Central memory CD8-positive, alpha-beta T cell (primary cell): ENCODE results near the gene TLCD5.

Experiments used
- ATAC-seq: fragments of 150-1000 bp; cut with Tn5 transposase; replicated peaks from 2 replicates; pipeline ENCODE4 v1.10.0; 2022; ENCODE audit warnings: mild to moderate bottlenecking, moderate FRiP score, moderate number of reproducible peaks; ENCODE audit not compliant: poor library complexity, severe bottlenecking; ENCODE audit errors: extremely low read depth
- DNase-seq, 2 donors: peaks; one replicate each; pipeline ENCODE4 v3.0.0; 2021; ENCODE audit warnings: low spot score in 2 of 2
- H3K27ac Mint-ChIP-seq: one replicate; pipeline ENCODE4 v1.8.0; 2022; ENCODE audit warnings: low read depth, mild to moderate bottlenecking, moderate library complexity, mixed read lengths
- H3K27me3 Mint-ChIP-seq: one replicate; pipeline ENCODE4 v1.8.0; 2022; ENCODE audit warnings: mixed read lengths
- H3K36me3 Mint-ChIP-seq: one replicate; pipeline ENCODE4 v1.8.0; 2022; ENCODE audit warnings: mild to moderate bottlenecking, moderate library complexity, mixed read lengths; ENCODE audit not compliant: insufficient read depth
- H3K4me1 Mint-ChIP-seq: one replicate; pipeline ENCODE4 v1.8.0; 2022; ENCODE audit warnings: mixed read lengths
- H3K4me3 Mint-ChIP-seq: one replicate; pipeline ENCODE4 v1.8.0; 2022; ENCODE audit warnings: mild to moderate bottlenecking, moderate library complexity, mixed read lengths
- H3K9me3 Mint-ChIP-seq: one replicate; pipeline ENCODE4 v1.8.0; 2022; ENCODE audit warnings: mixed read lengths

The TLCD5 gene

DNA sequence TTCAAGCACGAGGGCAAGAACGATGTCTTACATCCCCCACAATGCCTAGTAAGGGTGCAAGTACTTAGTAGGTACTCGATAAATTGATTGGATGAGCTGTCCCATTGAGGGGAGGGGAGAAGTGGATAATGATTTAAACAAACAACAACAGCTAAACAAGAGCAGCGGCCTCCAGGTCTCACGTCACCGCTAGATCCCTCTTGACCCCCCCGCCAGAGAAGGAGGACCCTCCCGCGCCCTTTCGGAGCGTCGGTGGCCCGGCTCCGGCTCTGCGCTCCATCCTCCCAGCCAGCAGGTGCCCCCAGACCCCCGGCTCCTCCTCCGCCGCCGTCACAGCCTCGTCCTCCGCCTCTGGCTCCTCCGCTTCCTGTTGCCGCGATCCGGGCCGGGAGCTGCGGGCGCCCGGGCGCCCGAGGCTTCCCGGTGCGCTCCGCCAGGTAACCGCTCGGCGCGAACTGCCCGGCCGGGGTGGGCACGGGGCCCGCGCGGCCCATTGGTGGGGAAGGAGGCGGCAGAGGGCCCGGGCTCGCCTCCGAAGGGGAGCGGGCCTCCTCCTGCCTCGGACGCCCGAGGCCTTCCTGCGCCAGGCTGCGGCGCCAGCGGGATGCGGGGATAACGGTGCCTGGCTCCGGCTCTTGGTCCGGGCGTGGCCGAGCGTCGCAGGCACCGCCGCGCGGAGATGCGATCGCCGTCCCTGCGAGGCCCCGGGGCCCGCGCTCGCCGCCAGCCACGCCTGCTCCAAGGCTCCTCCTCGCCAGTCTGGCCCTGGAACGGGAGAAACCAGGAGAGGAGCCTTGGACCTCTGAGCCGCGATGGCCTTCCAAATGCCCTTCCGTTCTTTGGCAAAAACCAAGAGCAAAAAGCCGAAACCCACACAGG, at the start of gene TLCD5:
Gene TLCD5 (plus strand): TSS at position 368 of the 879 bp plus-strand sequence. CDS start 2,143 bp downstream, outside the sequence.
- ATAC-seq (no peak), DNase-seq (no peak)
- no peaks in the 10 kb centered on the region for H3K36me3 Mint-ChIP-seq
- peaks cover 21% of the 10 kb centered on the region for H3K4me1 Mint-ChIP-seq
- H3K27ac Mint-ChIP-seq: no peak within 1 kb of the TSS
- H3K27me3 Mint-ChIP-seq: peaks cover 79% of the 10 kb centered on the region
- peak within 1 kb of the TSS; percentile 64 for H3K4me3 Mint-ChIP-seq
- H3K9me3 Mint-ChIP-seq: no peaks in the 10 kb centered on the region

DNA sequence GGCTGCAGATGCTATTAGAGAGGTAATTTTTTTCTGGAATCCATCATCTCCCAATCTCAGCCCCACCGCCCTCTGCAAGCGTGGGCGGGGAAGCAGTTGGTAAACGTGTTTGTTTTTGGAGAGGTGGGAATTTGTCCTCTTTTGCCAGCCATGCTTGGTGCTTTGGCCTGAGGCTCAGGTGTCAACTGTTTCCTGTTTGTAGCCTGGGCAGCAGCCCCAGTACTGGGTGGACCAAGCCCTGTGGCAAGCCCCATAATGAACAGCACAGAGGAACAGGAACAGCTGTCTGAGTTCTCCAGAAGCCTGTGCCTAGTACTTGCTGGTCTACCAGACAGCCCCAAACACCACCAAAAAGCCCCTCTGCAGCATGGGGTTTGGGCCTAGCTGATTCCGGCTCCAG, 45.6 kb upstream of the TLCD5 start:
- H3K27me3 Mint-ChIP-seq: peaks cover 28% of the 10 kb centered on the region
- H3K27ac Mint-ChIP-seq: no peak overlapping the region
- ATAC-seq (no peak), DNase-seq (no peak)
- H3K9me3 Mint-ChIP-seq: no peaks in the 10 kb centered on the region
- H3K4me3 Mint-ChIP-seq: no peak overlapping the region
- H3K4me1 Mint-ChIP-seq: no peaks in the 10 kb centered on the region
- H3K36me3 Mint-ChIP-seq: peaks cover 2% of the 10 kb centered on the region

DNA sequence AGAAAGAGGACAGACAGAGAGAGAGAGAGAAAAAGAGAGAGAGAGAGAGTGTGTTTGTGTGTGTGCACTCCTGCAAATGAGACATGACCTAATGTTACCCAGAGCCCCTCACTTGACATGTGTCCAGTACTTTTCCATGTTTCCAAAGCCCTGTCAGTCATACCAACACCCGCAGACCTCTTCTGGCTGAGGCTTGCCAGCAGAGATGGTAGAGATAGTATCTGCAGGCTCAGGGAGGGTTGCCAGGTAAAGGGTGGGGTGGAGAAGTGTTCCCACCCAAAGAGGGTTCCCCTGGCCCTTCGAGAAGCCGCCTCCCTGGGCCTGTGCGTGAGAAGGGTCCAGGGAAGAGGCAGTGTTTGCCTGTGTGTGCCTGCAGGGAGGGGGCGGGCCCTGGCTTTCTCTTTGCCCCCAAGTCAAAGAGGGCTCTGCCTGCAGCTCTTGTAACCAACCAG, 44.5 kb upstream of the TLCD5 start:
- peaks cover 2% of the 10 kb centered on the region for H3K36me3 Mint-ChIP-seq
- ATAC-seq (no peak), DNase-seq (no peak)
- peaks cover 18% of the 10 kb centered on the region for H3K27me3 Mint-ChIP-seq
- H3K4me3 Mint-ChIP-seq: no peak overlapping the region
- H3K9me3 Mint-ChIP-seq: no peaks in the 10 kb centered on the region
- no peaks in the 10 kb centered on the region for H3K4me1 Mint-ChIP-seq
- H3K27ac Mint-ChIP-seq: no peak overlapping the region

DNA sequence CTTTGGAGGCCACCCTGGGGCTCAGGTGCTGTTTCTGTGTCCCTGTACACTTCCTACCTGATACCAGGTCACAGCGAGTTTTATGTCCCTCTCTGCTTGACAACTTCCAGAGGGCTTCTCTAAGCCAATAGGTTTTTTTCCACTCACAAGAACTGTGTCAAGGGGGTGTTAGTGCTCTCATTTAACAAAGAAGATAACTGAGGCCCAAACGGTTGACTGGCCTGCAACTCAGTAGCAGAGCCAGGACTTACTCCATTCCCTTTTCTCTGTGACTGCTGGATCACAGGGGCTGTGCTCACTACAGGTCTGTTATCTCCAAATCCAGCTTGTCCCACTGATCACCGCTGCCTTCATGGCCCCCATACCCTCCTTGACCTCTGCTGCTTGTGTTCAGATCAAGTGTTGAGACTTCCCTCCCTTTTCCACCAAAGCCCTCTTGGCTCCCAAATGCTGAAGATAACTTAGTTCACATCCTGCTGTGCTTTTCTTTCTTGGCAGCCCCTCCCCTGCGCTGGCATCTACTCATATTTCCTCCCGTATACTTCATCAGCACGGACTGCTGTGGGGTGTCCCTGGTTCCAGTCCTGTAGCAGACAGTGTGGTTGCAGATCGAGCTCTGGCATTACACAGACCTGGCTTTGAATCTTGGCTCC, 43.8 kb upstream of the TLCD5 start:
- peaks cover 20% of the 10 kb centered on the region for H3K27me3 Mint-ChIP-seq
- DNase-seq: no peak
- no peaks in the 10 kb centered on the region for H3K9me3 Mint-ChIP-seq

DNA sequence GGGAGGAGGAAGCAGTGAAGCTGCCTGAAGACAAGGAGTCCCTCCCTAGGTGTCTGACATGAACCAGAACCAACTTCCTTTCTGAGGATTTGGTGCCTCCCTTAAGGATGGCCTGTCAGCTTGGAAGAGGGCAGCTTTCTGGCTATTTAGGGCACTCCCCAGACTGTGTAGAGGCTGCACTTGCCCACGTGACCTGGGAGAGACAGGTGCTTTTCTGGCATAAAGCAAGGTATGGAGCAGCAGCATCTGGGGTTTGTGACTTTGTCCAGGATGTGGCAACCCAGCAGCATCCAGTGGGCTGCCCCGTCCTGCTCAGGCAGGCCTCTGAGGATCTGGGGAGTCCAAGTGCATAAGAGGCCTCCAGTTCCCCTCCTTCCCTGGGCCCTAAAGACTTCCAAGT, 42.0 kb upstream of the TLCD5 start:
- DNase-seq: no peak
- no peaks in the 10 kb centered on the region for H3K4me1 Mint-ChIP-seq
- H3K27ac Mint-ChIP-seq: no peak overlapping the region
- ATAC-seq: no peak
- peaks cover 39% of the 10 kb centered on the region for H3K27me3 Mint-ChIP-seq
- H3K36me3 Mint-ChIP-seq: no peaks in the 10 kb centered on the region
- no peak overlapping the region for H3K4me3 Mint-ChIP-seq
- no peaks in the 10 kb centered on the region for H3K9me3 Mint-ChIP-seq

More for the DNA sequence above, 43.8 kb upstream of the TLCD5 start:
- Mint-ChIP-seq H3K4me3 (no peak overlapping the region), H3K36me3 (no peaks in the 10 kb centered on the region), H3K4me1 (no peaks in the 10 kb centered on the region), H3K27ac (no peak overlapping the region)
- ATAC-seq: no peak

DNA sequence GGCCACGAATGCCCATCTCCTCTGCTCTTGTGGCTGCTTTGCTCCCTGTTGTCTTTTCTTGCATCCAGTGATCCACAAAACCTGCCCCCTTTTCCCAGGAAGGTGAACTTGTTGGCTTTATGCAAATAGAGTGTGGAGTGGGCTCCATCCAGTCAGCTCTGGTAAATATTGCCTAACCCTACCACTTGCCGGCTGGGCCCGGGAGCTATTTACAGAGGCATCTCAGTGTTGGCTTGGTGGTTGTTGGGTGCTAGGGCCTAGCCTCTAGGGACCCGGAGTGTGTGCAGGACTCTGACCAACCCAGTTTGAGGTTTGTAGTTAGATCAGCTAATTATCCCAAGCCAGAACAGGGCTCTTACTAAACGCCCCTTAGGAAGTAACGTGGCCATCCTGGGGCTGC, 40.8 kb upstream of the TLCD5 start:
- no peak overlapping the region for H3K4me3 Mint-ChIP-seq
- H3K4me1 Mint-ChIP-seq: no peaks in the 10 kb centered on the region
- DNase-seq: no peak
- ATAC-seq: no peak
- H3K27me3 Mint-ChIP-seq: peaks cover 45% of the 10 kb centered on the region
- H3K9me3 Mint-ChIP-seq: no peaks in the 10 kb centered on the region
- no peaks in the 10 kb centered on the region for H3K36me3 Mint-ChIP-seq
- H3K27ac Mint-ChIP-seq: no peak overlapping the region

DNA sequence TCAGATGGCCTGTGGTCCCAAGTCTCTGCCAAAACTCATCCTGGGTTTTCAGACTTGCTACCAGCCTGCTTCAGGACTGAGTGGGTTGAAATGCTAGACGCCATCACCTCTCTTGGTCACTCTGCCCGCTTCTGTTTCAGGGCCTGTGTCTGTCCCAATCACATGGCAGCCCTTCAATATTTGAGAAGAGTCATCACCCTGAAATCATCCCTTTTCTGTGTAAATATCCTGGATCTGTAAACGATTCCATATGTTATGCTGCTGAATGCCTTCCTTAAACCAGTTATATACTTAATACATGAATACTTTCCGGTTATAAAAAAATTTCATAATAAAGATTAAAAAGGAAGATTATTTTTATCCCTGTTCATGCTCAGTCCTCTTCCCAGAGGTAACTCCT, 39.8 kb upstream of the TLCD5 start:
- Mint-ChIP-seq H3K27me3 (peaks cover 55% of the 10 kb centered on the region), H3K36me3 (no peaks in the 10 kb centered on the region), H3K27ac (no peak overlapping the region), H3K4me1 (no peaks in the 10 kb centered on the region), H3K9me3 (no peaks in the 10 kb centered on the region), H3K4me3 (no peak overlapping the region)
- ATAC-seq (no peak), DNase-seq (no peak)

DNA sequence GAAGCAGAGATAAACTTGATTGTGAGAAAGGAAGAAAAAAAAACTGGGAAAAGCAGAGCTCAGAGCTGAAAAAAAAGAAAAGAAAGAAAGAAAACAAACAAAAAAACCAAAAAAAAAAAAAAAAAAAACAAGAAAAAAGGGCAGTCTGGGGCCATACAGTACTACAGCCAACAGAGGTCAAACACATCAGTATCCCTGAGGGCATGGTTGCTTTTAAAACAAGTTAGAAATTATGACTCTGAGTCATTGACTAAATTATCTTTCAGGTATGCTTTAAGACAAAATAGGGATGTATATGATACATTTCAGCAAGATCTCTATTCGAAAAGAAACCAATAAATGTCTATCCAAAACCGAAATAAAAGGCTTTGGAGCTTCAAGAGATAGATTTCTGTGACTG, 37.1 kb upstream of the TLCD5 start:
- no peak for ATAC-seq
- H3K4me3 Mint-ChIP-seq: no peak overlapping the region
- H3K27me3 Mint-ChIP-seq: peaks cover 60% of the 10 kb centered on the region
- no peak overlapping the region for H3K27ac Mint-ChIP-seq
- no peaks in the 10 kb centered on the region for H3K9me3 Mint-ChIP-seq
- no peak for DNase-seq
- H3K36me3 Mint-ChIP-seq: no peaks in the 10 kb centered on the region
- H3K4me1 Mint-ChIP-seq: no peaks in the 10 kb centered on the region

DNA sequence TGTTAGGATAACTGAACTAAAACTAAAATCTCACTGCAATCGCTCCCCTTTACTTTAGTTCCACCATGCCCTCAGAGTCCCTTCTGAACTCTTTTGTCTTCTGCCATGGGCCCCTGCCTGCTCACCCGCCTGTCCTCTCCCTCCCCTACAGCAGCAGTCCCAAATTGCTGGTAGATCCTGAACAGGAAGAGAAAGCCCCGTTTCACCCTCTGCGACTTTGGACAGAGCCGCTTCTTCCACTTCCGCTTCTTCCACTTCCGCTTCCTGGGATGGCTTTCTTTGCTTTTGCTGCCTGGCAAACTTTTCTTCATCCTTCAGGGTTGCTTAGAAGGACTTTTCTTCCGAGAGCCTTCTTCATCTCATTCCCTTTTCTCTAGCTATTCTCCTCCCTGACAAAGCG, 35.7 kb upstream of the TLCD5 start:
- Mint-ChIP-seq H3K27ac (no peak overlapping the region), H3K9me3 (no peaks in the 10 kb centered on the region), H3K27me3 (peaks cover 74% of the 10 kb centered on the region), H3K4me3 (no peak overlapping the region), H3K4me1 (no peaks in the 10 kb centered on the region), H3K36me3 (no peaks in the 10 kb centered on the region)
- DNase-seq (no peak), ATAC-seq (no peak)

DNA sequence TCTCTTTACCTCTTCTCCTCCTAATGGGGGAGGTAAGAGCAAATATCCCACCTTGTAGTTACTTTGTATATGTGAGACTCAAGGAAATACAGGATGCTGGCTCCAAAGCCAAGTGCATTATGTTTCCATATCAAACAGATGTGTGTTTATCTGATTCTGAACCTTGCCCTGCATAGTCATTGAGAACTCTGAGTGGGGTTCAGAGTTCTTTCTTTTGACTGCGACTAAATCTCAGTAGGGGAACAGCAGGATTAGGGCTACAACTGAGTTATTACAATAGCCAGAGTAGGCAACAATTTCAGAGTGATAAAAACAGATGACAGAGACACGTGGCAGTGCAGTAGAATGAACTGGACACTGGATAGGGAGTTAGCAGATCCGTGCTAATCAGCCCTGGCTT, 34.1 kb upstream of the TLCD5 start:
- no peaks in the 10 kb centered on the region for H3K36me3 Mint-ChIP-seq
- no peaks in the 10 kb centered on the region for H3K9me3 Mint-ChIP-seq
- H3K27ac Mint-ChIP-seq: no peak overlapping the region
- H3K27me3 Mint-ChIP-seq: peaks cover 89% of the 10 kb centered on the region
- DNase-seq (no peak), ATAC-seq (no peak)
- no peaks in the 10 kb centered on the region for H3K4me1 Mint-ChIP-seq
- H3K4me3 Mint-ChIP-seq: no peak overlapping the region

DNA sequence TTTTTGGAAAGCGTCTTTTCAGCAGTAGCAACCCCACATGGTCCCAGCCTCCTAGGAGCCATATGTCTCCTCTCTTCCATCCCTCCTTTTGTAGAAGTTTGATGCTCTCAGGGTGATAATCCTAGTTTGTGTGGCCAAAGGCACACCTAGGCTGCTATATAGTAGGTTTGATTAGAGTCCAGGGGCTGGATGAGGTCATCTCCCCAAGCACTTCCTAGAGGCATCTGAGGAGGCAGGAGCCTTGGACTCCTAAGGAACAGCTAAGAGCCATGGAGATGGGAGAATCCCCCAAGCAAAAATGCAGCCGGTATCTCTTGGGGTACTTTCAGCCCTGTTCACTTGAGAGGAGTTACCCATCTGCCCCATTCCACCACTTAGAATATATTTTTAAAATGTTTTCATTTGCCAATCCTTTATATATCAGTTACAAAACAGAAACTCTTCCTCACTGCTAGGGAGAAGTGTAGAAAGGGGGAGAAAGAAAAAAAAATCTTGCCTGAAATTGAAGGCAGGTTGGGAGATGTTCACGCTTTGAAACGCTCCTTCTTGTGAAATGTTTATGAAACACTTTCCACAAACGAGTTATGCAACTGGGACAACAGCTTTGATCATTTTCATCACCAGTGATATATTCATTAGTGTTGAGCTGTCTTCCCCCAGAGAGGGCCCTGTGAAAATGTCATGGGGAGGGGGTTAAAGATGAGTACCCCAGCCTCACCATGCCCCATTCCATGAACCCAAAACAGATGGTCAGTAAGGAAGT, 31.9 kb upstream of the TLCD5 start:
- Mint-ChIP-seq H3K4me1 (no peaks in the 10 kb centered on the region), H3K9me3 (no peaks in the 10 kb centered on the region), H3K27me3 (peaks cover 90% of the 10 kb centered on the region), H3K27ac (no peak overlapping the region), H3K36me3 (peaks cover 2% of the 10 kb centered on the region), H3K4me3 (no peak overlapping the region)
- ATAC-seq: no peak
- no peak for DNase-seq

DNA sequence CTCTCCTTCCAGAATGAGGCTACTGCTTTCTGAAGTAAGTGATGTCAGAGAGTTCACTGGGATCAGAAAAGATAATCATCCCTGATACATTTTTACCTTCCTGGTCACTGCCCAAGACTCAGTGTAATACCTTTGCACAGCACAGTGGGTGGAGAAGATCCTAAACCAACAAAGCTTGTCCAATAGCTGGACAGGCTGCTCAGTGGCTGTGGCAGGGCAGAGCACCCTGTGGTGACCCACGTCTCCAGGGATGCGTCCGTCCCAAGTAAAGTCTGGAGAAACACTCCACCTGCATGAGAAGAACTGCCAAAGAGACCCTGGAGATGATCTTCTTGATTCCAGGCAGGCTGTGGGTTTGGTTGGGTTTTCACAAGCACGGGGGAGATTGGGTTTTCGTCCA, 31.0 kb upstream of the TLCD5 start:
- Mint-ChIP-seq H3K4me1 (no peaks in the 10 kb centered on the region), H3K27me3 (peaks cover 95% of the 10 kb centered on the region), H3K36me3 (peaks cover 2% of the 10 kb centered on the region), H3K4me3 (no peak overlapping the region), H3K9me3 (no peaks in the 10 kb centered on the region), H3K27ac (no peak overlapping the region)
- no peak for DNase-seq
- ATAC-seq: no peak
